HG03558 (cell line): ENCODE data around the gene TMEM151B.

Source experiments
- ATAC-seq: cut with Tn5 transposase; IDR thresholded peaks from one replicate; pipeline ENCODE4 v1.9.1; 2021; ENCODE audit warnings: moderate number of reproducible peaks; ENCODE audit not compliant: unreplicated experiment; ENCODE audit errors: extremely low read depth

TMEM151B gene

GRCh38 chr6:44262467-44263353 is 7.5 kb upstream of the TMEM151B start:
- ATAC-seq = no peak

- no peak for ATAC-seq
Measured at GRCh38 chr6:44263354-44264100, 6.7 kb upstream of the TMEM151B start.

GRCh38 chr6:44264154-44265006 is 5.9 kb upstream of the TMEM151B start:
- ATAC-seq = no peak

- ATAC-seq = no peak
Measured at GRCh38 chr6:44265007-44265721, 5.1 kb upstream of the TMEM151B start, which contains the start of gene NFKBIE. Gene NFKBIE (minus strand): TSS chr6:44265551. CDS start chr6:44265346, 205 bp downstream.

- ATAC-seq = no peak
Measured at GRCh38 chr6:44265722-44266233, 4.5 kb upstream of the TMEM151B start.

- no peak for ATAC-seq
Measured at GRCh38 chr6:44266347-44266746, 3.9 kb upstream of the TMEM151B start.

GRCh38 chr6:44267252-44267651 is 3.0 kb upstream of the TMEM151B start:
- no peak for ATAC-seq

- no peak for ATAC-seq
Measured at GRCh38 chr6:44268095-44268628, 2.1 kb upstream of the TMEM151B start.

- ATAC-seq = no peak
Measured at GRCh38 chr6:44269178-44269920, 901 bp upstream of the TMEM151B start.

- no peak for ATAC-seq
Measured at GRCh38 chr6:44270526-44271405, 516 bp downstream of the TMEM151B start.

- no peak for ATAC-seq
Measured at GRCh38 chr6:44271406-44271723, 1.1 kb downstream of the TMEM151B start.

- ATAC-seq = no peak
Measured at GRCh38 chr6:44271914-44272313, 1.7 kb downstream of the TMEM151B start.

GRCh38 chr6:44272529-44272928 is 2.3 kb downstream of the TMEM151B start:
- no peak for ATAC-seq

GRCh38 chr6:44272999-44273566 is 2.8 kb downstream of the TMEM151B start:
- ATAC-seq = no peak

- no peak for ATAC-seq
Measured at GRCh38 chr6:44273617-44274016, 3.4 kb downstream of the TMEM151B start.

GRCh38 chr6:44275271-44275748 is 5.1 kb downstream of the TMEM151B start:
- no peak for ATAC-seq
